Measurements from ENCODE around the gene UCP3. TPM values are rescaled to one million over a fixed set of nuclear protein-coding genes. Genes with fewer than 3 reads are reported as not detected.
A peak's percentile ranks its signal among the peaks of the same experiment; 100 is the strongest.

UCP3 gene
- total RNA-seq, 1 donor = 1.7 TPM

- H3K4me3 ChIP-seq (ENCODE audit: low read depth, low read length) = no peak overlapping the region
- TF ChIP-seq CTCF (IDR thresholded peaks at IDR 0.05; ENCODE audit: insufficient read depth, low read depth, low read length) = no peak
- no peak for DNase-seq (ENCODE audit: low read depth)
Observed at GRCh38 chr11:74043450-74043849, 34.6 kb upstream of the UCP3 start.

DNA sequence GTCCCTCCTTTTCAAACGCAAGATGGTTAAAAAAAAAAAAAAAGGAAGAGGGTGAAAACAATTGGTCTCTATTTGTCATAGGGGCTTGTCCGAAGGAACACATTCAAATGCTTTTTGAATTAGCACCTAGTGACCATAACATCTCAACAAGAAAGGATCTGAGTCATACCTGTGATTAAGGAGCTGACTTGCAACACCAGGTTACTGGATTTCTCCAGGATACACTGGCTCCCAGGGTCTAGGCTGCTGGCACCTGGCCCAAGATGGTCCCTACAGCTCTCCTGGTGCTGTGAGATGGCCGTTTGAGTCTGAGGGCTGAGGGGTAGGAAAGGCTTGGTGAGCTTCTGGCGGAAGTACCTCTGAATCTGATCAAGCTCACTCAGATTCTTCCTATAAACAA is 28.4 kb upstream of the UCP3 start:
- H3K4me3 ChIP-seq (ENCODE audit: low read depth, low read length) = no peak overlapping the region
- no peak for TF ChIP-seq CTCF (IDR thresholded peaks at IDR 0.05; ENCODE audit: insufficient read depth, low read depth, low read length)
- no peak for DNase-seq (ENCODE audit: low read depth)

DNA sequence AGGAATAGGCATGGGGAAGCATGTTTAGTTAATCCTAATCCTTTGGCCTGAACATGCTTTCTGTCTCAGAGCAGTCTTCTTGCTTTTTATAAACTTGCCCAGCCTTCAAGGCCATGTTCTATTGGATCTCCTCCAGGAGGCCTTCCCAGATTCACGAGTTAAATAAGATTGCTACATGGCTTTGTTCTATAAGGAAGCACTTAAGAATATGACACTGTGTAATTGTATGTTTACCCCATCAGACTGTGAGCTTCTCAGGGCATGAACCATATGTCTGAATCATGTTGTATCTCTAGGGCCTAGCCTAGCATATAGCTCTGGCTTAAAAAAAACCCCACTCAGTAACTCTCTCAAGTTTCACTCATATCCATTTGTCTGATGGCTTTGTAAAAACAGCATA is 26.4 kb upstream of the UCP3 start:
- no peak for TF ChIP-seq CTCF (IDR thresholded peaks at IDR 0.05; ENCODE audit: insufficient read depth, low read depth, low read length)
- no peak for DNase-seq (ENCODE audit: low read depth)
- no peak overlapping the region for H3K4me3 ChIP-seq (ENCODE audit: low read depth, low read length)

GRCh38 chr11:74033046-74033445 is 24.2 kb upstream of the UCP3 start:
- no peak overlapping the region for H3K4me3 ChIP-seq (ENCODE audit: low read depth, low read length)
- TF ChIP-seq CTCF (IDR thresholded peaks at IDR 0.05; ENCODE audit: insufficient read depth, low read depth, low read length) = no peak
- no peak for DNase-seq (ENCODE audit: low read depth)

DNA sequence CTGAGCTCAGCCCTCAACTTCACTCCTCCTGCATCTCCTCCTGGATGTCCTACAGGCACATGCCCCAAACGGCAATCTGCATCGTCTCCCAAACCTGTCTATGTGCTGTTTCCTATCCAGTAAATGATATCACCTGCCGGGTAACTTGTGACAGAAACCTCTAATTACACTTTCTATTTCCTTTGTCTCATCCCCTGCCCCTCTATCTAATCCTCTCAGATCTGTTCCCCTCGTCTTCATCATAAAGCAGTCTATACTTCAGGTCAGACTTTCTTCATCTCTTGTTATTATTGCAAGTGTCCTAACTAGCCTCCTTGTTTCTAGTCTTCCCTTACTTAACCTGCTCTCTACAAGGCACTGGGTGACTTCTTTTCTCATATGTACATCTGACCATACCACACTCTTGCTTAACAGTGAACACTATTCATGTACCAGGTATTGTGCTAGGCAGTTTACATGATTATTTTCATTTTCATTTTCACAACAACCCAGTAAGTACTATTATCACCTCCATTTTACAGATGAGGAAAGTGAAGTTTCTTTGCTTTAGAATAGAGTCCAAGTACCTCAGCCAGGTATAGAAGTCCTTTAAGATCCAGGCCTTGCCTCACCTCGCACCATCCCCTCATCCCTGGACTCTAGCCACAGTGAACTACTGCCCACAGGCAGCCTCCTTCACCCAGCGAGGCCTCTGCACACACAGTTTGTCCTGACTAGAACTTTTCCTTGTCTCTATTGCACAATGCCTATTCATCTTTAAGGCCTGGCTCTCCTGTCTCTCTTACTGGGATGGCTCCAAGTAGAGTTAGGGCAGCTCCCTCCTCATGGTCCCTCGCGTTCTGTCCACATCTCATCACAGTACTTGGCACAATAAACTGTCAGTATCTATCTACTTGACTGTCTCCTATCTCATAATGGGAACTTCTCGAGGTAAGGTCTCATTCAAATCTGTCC is 22.1 kb upstream of the UCP3 start:
- no peak for DNase-seq (ENCODE audit: low read depth)
- no peak for TF ChIP-seq CTCF (IDR thresholded peaks at IDR 0.05; ENCODE audit: insufficient read depth, low read depth, low read length)
- no peak overlapping the region for H3K4me3 ChIP-seq (ENCODE audit: low read depth, low read length)

DNA sequence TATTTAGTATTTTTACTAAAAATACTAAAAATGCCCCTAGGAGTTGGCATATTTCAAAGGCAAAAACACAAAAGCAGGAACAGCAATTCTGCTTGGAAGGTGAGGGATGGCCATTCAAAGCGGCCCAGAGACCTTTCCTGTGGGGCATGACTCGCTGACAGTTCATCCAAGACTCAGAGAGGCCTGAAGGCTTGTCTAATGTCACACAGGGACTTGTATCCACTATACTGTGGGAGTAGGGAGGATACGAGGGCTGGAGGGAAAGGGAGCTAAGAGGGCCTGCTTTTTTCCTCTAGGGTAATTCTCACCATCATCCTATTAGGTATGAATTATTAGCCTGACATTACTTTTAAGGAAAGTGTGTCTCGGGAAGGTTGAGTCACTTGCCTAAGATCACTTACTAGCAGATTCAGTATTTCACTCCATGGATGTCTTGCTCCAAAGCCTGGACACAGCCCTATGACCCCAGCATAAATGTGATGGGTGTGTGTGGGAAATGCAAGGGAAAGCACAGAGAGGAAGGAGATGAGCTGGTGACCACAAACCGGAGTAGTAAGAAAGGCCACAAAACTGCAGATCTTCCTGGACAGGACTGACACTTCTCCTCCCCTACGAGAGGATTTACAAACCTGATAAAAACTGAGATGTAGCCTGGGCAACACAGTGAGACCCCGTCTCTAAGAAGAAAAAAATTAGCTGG is 16.7 kb upstream of the UCP3 start:
- TF ChIP-seq CTCF (IDR thresholded peaks at IDR 0.05; ENCODE audit: insufficient read depth, low read depth, low read length) = no peak
- no peak overlapping the region for H3K4me3 ChIP-seq (ENCODE audit: low read depth, low read length)
- DNase-seq (ENCODE audit: low read depth) = peak; percentile 71
